ENCODE data around the gene ZBTB16.

The ZBTB16 gene

DNA sequence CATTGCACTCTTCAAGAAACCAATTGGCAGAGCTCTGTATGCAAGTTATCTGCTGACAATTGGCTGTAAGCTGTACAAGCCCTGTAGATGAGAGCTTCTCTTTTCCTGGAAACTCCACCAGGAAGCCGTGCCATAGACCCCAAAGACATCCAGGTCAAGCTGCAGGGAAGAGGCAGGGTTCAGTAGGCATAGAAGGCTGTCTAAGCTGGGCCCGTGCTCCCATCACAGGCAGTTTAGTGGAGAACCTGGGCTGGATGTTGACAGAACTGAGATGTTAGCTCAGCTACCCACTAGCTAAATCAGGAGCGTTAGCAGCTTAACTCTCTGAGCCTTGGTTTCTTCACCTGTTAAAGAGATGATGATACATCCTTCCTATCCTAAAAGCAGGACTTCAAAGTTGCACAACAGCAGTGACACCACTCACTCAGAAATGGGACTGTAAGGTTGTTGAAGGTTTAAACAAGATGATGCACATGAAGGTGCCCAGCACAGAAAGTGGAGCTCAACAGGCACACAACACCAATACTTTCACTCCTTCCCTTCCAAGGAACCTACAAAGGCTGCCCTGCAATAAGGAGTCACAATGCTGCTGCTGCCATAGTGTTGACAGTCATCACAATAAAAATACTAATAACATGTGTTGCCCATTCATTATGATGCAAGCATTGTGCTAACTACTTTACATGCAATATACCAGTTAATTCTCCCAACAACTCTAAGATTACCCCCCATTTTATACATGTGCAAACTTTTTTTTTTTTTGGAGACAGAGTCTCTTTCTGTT lies 115.4 kb downstream of the ZBTB16 start:
- TF ChIP-seq TARDBP (IDR thresholded peaks at IDR 0.05) (no peak), FOXK2 (IDR thresholded peaks at IDR 0.05) (no peak)
- ChIA-PET CTCF (interaction anchor here (0.8 kb wide), 1 partner anchor 135 kb away, joined by 3 read pairs; no protein-coding TSS in a partner anchor), POLR2A (no interaction called here)
- DNase-seq (ENCODE audit: extremely low spot score) = no peak

DNA sequence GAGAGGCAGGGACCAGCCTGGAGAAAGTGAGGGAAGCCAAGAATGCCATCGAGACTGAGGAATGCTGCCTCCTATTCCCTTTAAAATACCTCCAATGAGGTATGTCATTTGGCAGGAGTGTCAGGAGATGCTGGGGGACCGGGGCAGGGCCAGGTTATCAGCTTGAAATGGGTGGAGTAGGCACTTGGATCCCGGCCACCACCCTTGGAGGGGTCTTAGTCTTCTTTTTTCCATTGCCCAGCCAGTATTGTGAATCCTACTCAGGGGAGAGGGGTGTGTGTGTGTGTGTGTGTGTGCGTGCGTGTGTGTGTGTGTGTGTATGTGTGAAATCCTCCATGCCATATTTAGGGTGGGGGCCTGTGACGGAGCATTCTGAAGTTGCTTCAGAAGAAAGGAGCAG lies 116.2 kb downstream of the ZBTB16 start:
- TF ChIP-seq CTBP1 (IDR thresholded peaks at IDR 0.05; ENCODE audit: borderline replicate concordance) (no peak), FOXK2 (IDR thresholded peaks at IDR 0.05) (no peak), HDGF (IDR thresholded peaks at IDR 0.05; ENCODE audit: borderline replicate concordance) (no peak), FOXA1 (IDR thresholded peaks at IDR 0.05) (no peak), ARNT (IDR thresholded peaks at IDR 0.05) (no peak), SP1 (IDR thresholded peaks at IDR 0.05) (no peak), NFRKB (IDR thresholded peaks at IDR 0.05) (no peak), ELF4 (IDR thresholded peaks at IDR 0.05) (no peak), ZNF384 (IDR thresholded peaks at IDR 0.05) (no peak)
- TF ChIP-seq, protein P1, sequence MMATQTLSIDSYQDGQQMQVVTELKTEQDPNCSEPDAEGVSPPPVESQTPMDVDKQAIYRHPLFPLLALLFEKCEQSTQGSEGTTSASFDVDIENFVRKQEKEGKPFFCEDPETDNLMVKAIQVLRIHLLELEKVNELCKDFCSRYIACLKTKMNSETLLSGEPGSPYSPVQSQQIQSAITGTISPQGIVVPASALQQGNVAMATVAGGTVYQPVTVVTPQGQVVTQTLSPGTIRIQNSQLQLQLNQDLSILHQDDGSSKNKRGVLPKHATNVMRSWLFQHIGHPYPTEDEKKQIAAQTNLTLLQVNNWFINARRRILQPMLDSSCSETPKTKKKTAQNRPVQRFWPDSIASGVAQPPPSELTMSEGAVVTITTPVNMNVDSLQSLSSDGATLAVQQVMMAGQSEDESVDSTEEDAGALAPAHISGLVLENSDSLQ (IDR thresholded peaks at IDR 0.05) = no peak
- ChIA-PET CTCF (interaction anchor here (1.2 kb wide), 1 partner anchor 86 kb away, joined by 3 read pairs; no protein-coding TSS in a partner anchor), POLR2A (no interaction called here)
- DNase-seq (ENCODE audit: extremely low spot score) = no peak

DNA sequence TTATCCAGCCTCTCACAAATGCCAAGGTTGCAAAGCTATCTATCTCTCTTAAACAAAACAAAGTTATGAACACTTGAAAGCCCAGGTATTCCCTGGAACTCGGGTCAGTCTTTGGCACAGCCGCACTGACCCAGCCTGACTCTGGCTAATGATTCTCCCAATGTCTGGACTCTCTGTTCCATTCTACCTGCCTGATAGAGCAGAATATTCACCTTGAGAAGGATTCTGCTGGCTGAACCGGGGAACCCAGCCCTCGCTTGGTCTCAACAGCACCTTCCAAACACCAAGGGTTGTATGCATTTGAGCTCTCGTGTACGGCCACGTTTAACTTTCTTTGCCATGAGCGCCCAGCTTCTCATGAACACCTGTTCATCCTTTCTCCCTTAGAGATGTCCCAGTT lies 116.8 kb downstream of the ZBTB16 start:
- TF ChIP-seq ZNF384 (IDR thresholded peaks at IDR 0.05) (no peak), ELF4 (IDR thresholded peaks at IDR 0.05) (no peak), NFRKB (IDR thresholded peaks at IDR 0.05) (no peak), CTBP1 (IDR thresholded peaks at IDR 0.05; ENCODE audit: borderline replicate concordance) (no peak), SP1 (IDR thresholded peaks at IDR 0.05) (no peak), FOXA1 (IDR thresholded peaks at IDR 0.05) (no peak), HDGF (IDR thresholded peaks at IDR 0.05; ENCODE audit: borderline replicate concordance) (no peak), LEF1 (IDR thresholded peaks at IDR 0.05; ENCODE audit: borderline replicate concordance) (no peak), SUZ12 (IDR thresholded peaks at IDR 0.05) (no peak), TARDBP (IDR thresholded peaks at IDR 0.05) (no peak), L3MBTL2 (conservative IDR thresholded peaks at IDR 0.05) (no peak), BHLHE40 (IDR thresholded peaks at IDR 0.05; ENCODE audit: borderline replicate concordance) (no peak), FOXM1 (IDR thresholded peaks at IDR 0.05; ENCODE audit: borderline replicate concordance) (no peak), FOXK2 (IDR thresholded peaks at IDR 0.05) (no peak), ARNT (IDR thresholded peaks at IDR 0.05) (no peak)
- TF ChIP-seq, protein P1 (IDR thresholded peaks at IDR 0.05) = no peak
- DNase-seq (ENCODE audit: extremely low spot score) = no peak
- POLR2A ChIA-PET = interaction anchor here (1.2 kb wide), 1 partner anchor 13 kb away, joined by 3 read pairs; no protein-coding TSS in a partner anchor
- CTCF ChIA-PET = interaction anchor here (1.1 to 1.2 kb wide), 2 partner anchors 85 to 141 kb away, joined by 3 to 5 read pairs; no protein-coding TSS in a partner anchor

DNA sequence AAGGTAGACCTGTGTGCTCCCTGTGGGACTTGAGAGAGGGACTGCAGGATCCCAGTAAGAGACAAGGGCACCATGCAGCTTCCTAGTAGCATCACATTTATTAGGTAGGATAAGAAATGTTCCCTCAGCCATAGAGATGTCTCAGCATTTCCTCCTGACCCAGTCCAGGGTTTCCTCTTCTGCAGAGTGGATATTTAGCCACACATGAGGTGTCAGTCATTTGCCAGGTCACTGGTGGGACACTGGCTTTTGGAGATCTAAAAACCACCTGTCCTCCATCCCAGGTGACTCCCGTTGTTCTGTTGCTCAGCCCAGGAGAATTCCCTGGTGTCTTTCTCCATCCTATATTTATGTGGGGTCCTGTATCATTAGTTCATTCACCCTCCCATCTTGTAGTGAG lies 119.1 kb downstream of the ZBTB16 start:
- no peak for DNase-seq (ENCODE audit: extremely low spot score)
- TF ChIP-seq BHLHE40 (IDR thresholded peaks at IDR 0.05; ENCODE audit: borderline replicate concordance) (no peak), TARDBP (IDR thresholded peaks at IDR 0.05) (no peak), NFRKB (IDR thresholded peaks at IDR 0.05) (no peak), HDGF (IDR thresholded peaks at IDR 0.05; ENCODE audit: borderline replicate concordance) (no peak), LEF1 (IDR thresholded peaks at IDR 0.05; ENCODE audit: borderline replicate concordance) (no peak), CTBP1 (IDR thresholded peaks at IDR 0.05; ENCODE audit: borderline replicate concordance) (no peak), SUZ12 (IDR thresholded peaks at IDR 0.05) (no peak), ZNF384 (IDR thresholded peaks at IDR 0.05) (no peak), FOXM1 (IDR thresholded peaks at IDR 0.05; ENCODE audit: borderline replicate concordance) (no peak), FOXA1 (IDR thresholded peaks at IDR 0.05) (no peak)
- ChIA-PET CTCF (interaction anchor here (0.7 to 1.7 kb wide), 5 partner anchors 9 to 1419 kb away, joined by 3 to 8 read pairs (median 4); no protein-coding TSS in a partner anchor), POLR2A (interaction anchor here (0.6 kb wide), 1 partner anchor 14 kb away, joined by 3 read pairs; no protein-coding TSS in a partner anchor)

DNA sequence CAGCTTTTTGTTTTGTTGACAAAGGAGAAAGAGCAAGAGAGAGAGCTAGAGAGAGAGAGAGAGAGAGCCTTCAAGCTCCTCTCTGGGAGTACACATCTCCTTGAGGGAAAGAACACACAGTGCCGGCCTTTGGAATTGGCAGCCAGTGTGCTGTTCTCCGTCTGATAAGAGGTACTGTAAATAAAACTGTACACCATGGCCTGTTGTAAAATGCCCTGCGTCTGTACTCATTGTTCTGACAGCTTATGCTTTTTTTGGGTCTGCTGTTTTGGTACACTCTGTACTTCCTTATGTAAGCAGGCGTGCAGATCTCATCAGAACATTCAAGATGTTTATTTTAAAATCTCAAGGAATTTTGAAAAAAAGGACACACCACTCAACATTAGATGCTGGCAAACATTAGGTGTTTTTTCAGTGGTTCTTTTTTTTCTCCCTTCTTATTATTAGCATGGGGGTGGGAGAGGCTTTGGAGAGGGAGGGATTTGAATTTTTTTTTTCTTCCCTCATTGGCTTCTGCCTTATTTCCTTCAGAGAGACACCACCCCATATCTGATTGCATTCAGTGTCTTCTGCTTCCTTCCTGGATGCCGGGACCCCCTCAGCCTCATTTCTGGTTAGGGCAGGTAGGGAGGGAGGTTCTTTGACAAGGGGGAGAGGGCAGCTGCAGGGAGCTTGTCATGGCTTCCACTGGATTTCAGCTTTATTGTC lies 119.9 kb downstream of the ZBTB16 start:
- no peak for DNase-seq (ENCODE audit: extremely low spot score)
- ChIA-PET CTCF (interaction anchor here (0.7 to 1.7 kb wide), 10 partner anchors 10 to 1420 kb away, joined by 3 to 8 read pairs (median 4); no protein-coding TSS in a partner anchor), POLR2A (interaction anchor here (0.6 to 1.2 kb wide), 2 partner anchors 13 to 151 kb away, joined by 3 read pairs; no protein-coding TSS in a partner anchor)
- TF ChIP-seq ARNT (IDR thresholded peaks at IDR 0.05) (no peak), LEF1 (IDR thresholded peaks at IDR 0.05; ENCODE audit: borderline replicate concordance) (no peak), FOXK2 (IDR thresholded peaks at IDR 0.05) (no peak), FOXA1 (IDR thresholded peaks at IDR 0.05) (no peak)

DNA sequence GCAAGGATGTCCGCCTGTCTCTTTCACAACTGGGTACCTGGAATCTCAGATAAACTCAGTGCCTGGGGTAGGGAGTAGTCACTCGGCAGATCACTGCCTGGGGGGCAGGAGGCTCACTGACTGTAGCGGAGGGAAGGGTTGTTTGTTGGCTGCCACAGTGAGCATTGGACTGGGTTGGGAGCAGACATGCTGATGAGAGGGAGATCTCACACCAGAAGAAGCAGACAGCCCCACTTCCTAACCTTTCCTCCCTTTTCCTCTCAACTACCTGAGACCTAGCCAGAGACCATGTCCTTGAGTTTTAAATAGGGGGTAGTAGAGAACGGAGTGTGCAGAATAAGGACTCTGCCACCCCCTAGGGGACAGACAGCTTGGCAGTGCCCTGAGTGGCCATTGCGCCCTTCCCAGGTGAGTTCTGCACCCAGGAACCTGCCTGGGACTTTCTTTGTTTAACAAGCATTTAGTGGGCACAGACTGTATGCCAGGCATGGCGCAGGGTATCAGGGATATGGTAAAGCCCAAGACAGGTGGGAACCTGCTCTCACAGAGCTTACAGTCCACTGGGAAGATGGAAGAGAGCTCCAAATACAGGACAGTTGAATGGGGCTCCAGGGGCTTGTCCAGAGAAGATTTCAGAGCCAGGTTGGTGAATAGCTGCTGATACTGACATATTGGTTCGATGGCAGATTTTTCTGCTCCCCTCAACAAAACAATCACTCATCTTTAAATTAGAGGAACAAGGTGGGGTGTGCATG lies 121.0 kb downstream of the ZBTB16 start:
- TF ChIP-seq L3MBTL2 (conservative IDR thresholded peaks at IDR 0.05) (no peak), FOXM1 (IDR thresholded peaks at IDR 0.05; ENCODE audit: borderline replicate concordance) (no peak), NFRKB (IDR thresholded peaks at IDR 0.05) (no peak), HDGF (IDR thresholded peaks at IDR 0.05; ENCODE audit: borderline replicate concordance) (no peak), SP1 (IDR thresholded peaks at IDR 0.05) (no peak), ARNT (IDR thresholded peaks at IDR 0.05) (no peak), BHLHE40 (IDR thresholded peaks at IDR 0.05; ENCODE audit: borderline replicate concordance) (no peak), CTBP1 (IDR thresholded peaks at IDR 0.05; ENCODE audit: borderline replicate concordance) (no peak), ZNF384 (IDR thresholded peaks at IDR 0.05) (no peak)
- TF ChIP-seq, protein P1 (IDR thresholded peaks at IDR 0.05) = no peak
- no peak for DNase-seq (ENCODE audit: extremely low spot score)
- ChIA-PET CTCF (interaction anchor here (0.6 to 1.4 kb wide), 19 partner anchors 9 to 284 kb away, joined by 3 to 5 read pairs (median 3); no protein-coding TSS in a partner anchor), POLR2A (interaction anchor here (1.2 kb wide), 1 partner anchor 152 kb away, joined by 3 read pairs; no protein-coding TSS in a partner anchor)

Data from HEK293T (cell line).